Smooth muscle cell (in vitro differentiated cells): ENCODE data around the gene IL7R. TPM values are rescaled to one million over a fixed set of nuclear protein-coding genes. Genes with fewer than 3 reads are reported as not detected.

ENCODE experiments used
- DNase-seq: peaks from one replicate; lab custom pipeline; 2025; ENCODE audit not compliant: unreplicated experiment; lab: John Stamatoyannopoulos, UW
- H2AFZ ChIP-seq: fragments of 200-600 bp; sonication (generic); 2 replicates; pipeline ENCODE4 v1.6.0; 2016; ENCODE audit warnings: antibody characterized with exemption, low read depth, mild to moderate bottlenecking
- H3F3A ChIP-seq: fragments of 200-600 bp; sonication (generic); 2 replicates; pipeline ENCODE4 v1.6.0; 2017; ENCODE audit warnings: antibody characterized with exemption, low read depth
- H3K27ac ChIP-seq: fragments of 200-600 bp; sonication (generic); 2 replicates; pipeline ENCODE4 v1.5.1; 2016; ENCODE audit warnings: low read depth, mild to moderate bottlenecking
- H3K27me3 ChIP-seq: fragments of 200-600 bp; sonication (generic); 2 replicates; pipeline ENCODE4 v1.6.1; 2016; ENCODE audit warnings: low read depth, mild to moderate bottlenecking
- H3K36me3 ChIP-seq: fragments of 200-600 bp; sonication (generic); 2 replicates; pipeline ENCODE4 v1.5.1; 2016; ENCODE audit warnings: low read depth
- H3K4me1 ChIP-seq: fragments of 200-600 bp; sonication (generic); 2 replicates; pipeline ENCODE4 v1.5.1; 2016; ENCODE audit warnings: low read depth
- H3K4me2 ChIP-seq: fragments of 200-600 bp; sonication (generic); 2 replicates; pipeline ENCODE4 v1.6.0; 2016; ENCODE audit warnings: mild to moderate bottlenecking
- H3K4me3 ChIP-seq: fragments of 200-600 bp; sonication (generic); 2 replicates; pipeline ENCODE4 v1.5.1; 2016; ENCODE audit warnings: mild to moderate bottlenecking
- H3K79me2 ChIP-seq: fragments of 200-600 bp; sonication (generic); 2 replicates; pipeline ENCODE4 v1.6.0; 2016; ENCODE audit warnings: low read depth, mild to moderate bottlenecking
- H3K9ac ChIP-seq: fragments of 200-600 bp; sonication (generic); 2 replicates; pipeline ENCODE4 v1.6.0; 2016; ENCODE audit warnings: low read depth
- H3K9me3 ChIP-seq: fragments of 200-600 bp; sonication (generic); replicated peaks from 2 replicates; pipeline ENCODE4 v1.5.1; 2016; ENCODE audit warnings: low read depth
- H4K20me1 ChIP-seq: fragments of 200-600 bp; sonication (generic); 2 replicates; pipeline ENCODE4 v1.6.0; 2016; ENCODE audit warnings: low read depth
- WGBS: methylation state at CpG from one replicate; pipeline ENCODE4 v1.1.7; 2016; ENCODE audit warnings: low lambda C conversion rate; 5-methylcytosine and 5-hydroxymethylcytosine counted together
- polyA plus RNA-seq: library from polyadenylated mRNA; unstranded; fragments of >200 nt; fragmentation: Nextera tagmentation; extraction: Ambion mirVana; gene quantifications from 2 replicates; pipeline ENCODE4 v1.2.1, GENCODE V29; 2016
- small RNA-seq: library from RNA; depleted of rRNA; stranded (forward); fragments of <200 nt; gene quantifications from one replicate; pipeline ENCODE3, GENCODE V24; 2014
- total RNA-seq: library from RNA; depleted of rRNA; stranded (reverse); fragments of >200 nt; gene quantifications from 2 replicates; pipeline ENCODE4 v1.2.3, GENCODE V29; 2014
- TF ChIP-seq, protein P1 (sequence below): fragments of 200-600 bp; sonication (generic); IDR thresholded peaks from 2 replicates; pipeline ENCODE4 v1.5.1; 2017; ENCODE audit warnings: borderline replicate concordance, mild to moderate bottlenecking, antibody characterized with exemption; ENCODE audit not compliant: insufficient read depth, poor library complexity, severe bottlenecking

The IL7R gene
- total and polyA plus RNA-seq, 2 experiments from 2014 or later = 4.4 to 15.9 TPM

DNA sequence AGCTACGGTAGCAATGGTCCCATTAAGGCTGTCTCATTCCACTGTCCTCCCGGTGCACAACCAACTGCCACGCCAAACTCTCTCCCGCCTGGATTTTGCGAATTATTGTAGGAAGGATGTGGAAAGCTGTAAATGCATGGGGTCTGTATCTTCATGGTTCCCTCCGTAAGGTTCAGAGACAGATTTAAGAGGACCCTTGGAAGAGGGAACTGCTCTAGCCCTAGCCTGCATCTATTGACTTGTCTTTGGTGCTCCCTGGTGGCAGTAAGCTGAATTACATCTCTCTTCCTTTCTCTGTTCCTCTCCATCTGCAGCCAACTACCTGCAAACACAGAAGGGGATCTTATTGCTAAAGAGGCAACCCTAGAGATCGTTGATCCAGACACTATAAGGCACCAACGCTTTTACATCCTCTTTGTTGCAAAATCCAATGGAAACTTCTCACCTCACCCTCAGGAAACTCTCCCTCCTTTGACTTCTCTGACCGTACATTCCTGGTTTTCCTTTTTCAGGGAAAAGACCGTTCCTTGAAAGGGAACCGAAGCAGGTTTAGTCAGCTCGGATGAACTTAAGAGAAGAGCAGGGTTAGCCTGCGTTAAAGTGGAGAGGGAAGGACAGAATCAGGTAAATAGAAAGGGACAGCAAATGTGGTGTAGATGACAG is 69.8 kb downstream of the IL7R start:
- Histone ChIP-seq H3K4me2 (peak overlapping the region; percentile 78), H4K20me1 (no peaks in the 10 kb centered on the region), H3K4me1 (no peaks in the 10 kb centered on the region), H3K9ac (no peak overlapping the region), H3K9me3 (no peaks in the 10 kb centered on the region), H3K4me3 (no peak overlapping the region), H2AFZ (no peak overlapping the region), H3F3A (no peaks in the 10 kb centered on the region), H3K36me3 (no peaks in the 10 kb centered on the region), H3K27ac (no peak overlapping the region), H3K27me3 (peaks cover 16% of the 10 kb centered on the region), H3K79me2 (no peaks in the 10 kb centered on the region)
- TF ChIP-seq, protein P1, sequence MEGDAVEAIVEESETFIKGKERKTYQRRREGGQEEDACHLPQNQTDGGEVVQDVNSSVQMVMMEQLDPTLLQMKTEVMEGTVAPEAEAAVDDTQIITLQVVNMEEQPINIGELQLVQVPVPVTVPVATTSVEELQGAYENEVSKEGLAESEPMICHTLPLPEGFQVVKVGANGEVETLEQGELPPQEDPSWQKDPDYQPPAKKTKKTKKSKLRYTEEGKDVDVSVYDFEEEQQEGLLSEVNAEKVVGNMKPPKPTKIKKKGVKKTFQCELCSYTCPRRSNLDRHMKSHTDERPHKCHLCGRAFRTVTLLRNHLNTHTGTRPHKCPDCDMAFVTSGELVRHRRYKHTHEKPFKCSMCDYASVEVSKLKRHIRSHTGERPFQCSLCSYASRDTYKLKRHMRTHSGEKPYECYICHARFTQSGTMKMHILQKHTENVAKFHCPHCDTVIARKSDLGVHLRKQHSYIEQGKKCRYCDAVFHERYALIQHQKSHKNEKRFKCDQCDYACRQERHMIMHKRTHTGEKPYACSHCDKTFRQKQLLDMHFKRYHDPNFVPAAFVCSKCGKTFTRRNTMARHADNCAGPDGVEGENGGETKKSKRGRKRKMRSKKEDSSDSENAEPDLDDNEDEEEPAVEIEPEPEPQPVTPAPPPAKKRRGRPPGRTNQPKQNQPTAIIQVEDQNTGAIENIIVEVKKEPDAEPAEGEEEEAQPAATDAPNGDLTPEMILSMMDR = peak; percentile 83
- peak; percentile 6 for DNase-seq
- WGBS = 45% methylated on average over 13 of the region's 13 CpGs

Small RNA genes lying within 50 kb of the gene (small RNA-seq; reads per million reads assigned to genes)
- gene AC112204.1 = not detected

Other genes starting within 250 kb of the IL7R start
- 3.1 and 3.8 TPM in 2 replicates for gene SPEF2, start 239.0 kb upstream of the IL7R start, total RNA-seq
- 3.2 and 4.8 TPM in 2 replicates for gene SPEF2, start 239.0 kb upstream of the IL7R start, polyA plus RNA-seq
- 0.13 and 0.31 TPM in 2 replicates for gene CAPSL, start 81.7 kb downstream of the IL7R start, total RNA-seq
- not detected in 2 replicates for gene CAPSL, start 81.7 kb downstream of the IL7R start, polyA plus RNA-seq
- gene UGT3A1, start 134.5 kb downstream of the IL7R start, total RNA-seq = 0.13 TPM in 1 of 2 replicates, not detected in the other
- 0.37 TPM in 1 of 2 replicates, not detected in the other for gene UGT3A1, start 134.5 kb downstream of the IL7R start, polyA plus RNA-seq
- 0.67 TPM in 1 of 2 replicates, not detected in the other for gene UGT3A2, start 210.0 kb downstream of the IL7R start, total RNA-seq
- 0.54 TPM in 1 of 2 replicates, not detected in the other for gene UGT3A2, start 210.0 kb downstream of the IL7R start, polyA plus RNA-seq